Measurements from ENCODE around the gene TICAM1.
"Not testable (repeated sequence)": the region's sequence is repeated elsewhere in the genome, so short reads cannot be mapped to it uniquely, and the experiment has no call there.

The TICAM1 gene

DNA sequence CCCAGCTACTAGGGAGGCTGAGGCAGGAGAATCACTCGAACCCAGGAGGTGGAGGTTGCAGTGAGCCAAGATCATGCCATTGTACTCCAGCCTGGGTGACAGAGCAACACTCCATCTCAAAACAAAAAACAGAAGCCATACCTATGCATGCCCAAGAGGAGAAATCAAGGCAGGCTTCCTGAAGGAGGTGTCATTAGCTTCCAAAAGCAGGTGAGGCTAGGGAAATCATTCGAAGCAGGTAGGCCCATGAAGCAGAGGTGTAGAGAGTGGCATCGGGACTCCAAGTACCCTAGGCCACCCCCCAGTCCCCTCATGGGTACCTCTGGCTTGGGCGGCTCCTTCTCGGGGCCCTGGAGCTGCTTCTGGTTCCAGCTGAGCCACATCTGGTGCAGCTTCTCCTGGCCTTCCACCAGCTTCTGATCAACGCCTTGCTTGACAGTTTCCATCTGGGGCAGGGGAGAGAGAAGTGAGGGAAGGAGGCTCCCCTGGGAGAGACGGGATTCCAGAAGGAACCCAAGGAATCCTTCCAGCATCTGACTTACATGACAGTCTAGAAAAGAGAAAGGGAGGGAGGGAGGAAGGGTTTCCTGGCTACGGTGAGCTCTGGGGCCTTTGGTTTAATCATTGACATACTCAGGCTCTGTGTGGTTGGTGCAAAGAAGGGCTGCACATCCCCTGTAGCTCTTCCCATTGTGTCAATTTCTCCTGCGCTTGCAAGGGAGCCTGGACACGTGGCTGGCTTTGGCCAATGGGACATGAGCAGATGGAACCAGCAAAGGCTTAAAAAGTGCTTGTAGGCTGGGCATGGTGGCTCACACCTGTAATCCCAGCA, 13.1 kb upstream of the TICAM1 start:
- DNase-seq: no peak

DNA sequence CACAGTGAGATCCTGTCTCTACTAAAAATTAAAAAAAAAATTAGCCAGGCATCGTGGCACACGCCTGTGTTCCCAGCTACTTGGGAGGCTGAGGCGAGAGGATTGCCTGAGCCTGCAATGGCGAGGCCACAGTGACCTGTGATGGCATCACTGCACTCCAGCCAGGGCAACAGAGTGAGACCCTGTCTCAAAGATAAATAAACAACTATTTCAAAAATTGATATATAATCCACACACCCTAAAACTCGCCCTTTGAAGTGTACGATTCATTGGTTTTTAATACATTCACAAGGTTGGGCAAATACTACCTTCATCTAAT, 12.1 kb upstream of the TICAM1 start:
- DNase-seq: no peak

DNA sequence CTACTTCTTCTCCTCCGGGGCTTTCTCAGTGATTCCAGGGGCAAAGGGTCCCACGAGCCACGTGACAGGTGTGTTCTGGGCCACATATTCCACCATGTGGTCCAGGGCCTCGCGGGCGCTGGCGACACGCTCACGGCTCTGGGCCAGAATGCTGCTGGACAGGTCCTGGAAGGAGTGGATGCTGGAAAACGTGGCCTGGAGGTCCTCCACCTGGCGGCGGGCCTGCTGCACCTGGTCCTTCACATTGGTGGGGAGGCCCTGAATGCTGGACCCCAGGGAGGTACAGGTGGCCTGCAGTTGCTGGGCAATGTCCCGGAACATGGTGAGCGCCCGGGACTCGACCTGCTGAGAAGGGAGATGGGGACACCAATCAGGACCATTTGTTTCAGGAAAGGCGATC, 7.7 kb upstream of the TICAM1 start:
- DNase-seq: no peak

DNA sequence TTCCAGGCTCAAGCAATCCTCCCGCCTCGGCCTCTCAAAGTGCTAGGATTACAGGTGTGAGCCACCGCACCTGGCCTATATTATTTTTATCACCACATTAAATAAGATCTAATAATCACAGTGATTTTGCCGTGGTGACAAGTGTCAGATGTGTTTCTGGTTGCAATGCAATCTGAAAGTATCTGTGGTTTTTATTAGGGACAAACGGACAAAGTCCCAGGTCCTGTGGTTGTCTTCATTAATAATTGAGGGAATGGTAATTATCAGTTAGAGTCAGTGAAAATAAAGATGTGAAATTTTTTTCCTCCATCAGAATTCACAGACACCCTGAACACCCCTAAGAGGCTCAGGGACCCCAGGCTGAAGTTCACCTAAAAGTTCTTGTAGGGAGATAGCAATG, 1.3 kb upstream of the TICAM1 start:
- DNase-seq: no peak

DNA sequence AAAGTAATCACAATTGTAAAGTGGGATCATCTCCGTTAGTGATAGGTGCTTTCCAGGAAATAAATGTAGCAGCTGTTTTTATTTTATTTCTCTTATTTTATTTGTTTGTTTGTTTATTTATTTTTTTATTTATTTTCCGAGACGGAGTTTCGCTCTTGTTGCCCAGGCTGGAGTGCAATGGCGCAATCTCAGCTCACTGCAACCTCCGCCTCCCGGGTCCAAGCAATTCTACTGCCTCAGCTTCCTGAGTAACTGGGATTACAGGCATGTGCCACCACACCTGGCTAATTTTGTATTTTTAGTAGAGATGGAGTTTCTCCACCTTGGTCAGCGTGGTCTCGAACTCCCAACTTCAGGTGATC, 448 bp upstream of the TICAM1 start:
- DNase-seq: not testable (repeated sequence)

DNA sequence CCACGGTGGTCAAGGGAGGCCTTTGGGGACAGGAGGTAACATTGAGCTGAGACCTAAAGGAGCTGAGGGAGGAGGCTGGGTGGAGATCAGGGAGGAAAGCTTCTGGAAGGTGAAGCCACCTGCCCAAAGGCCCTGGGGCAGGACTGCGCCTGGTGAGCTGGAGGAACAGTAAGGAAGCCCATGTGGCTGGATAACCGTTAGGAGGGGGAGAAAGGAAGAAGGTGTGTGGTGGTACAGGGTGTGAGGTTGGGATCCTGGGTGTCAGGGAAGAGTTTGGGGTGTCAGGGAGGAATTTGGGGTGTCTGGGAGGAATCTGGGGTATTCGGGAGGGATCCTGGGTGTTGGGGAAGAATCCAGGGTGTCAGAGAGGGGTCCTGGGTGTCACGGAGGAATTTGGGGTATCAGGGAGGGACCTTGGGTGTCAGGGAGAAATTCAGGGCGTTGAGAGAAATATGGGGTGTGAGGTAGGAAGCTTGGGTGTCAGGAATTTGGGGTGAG, 695 bp downstream of the TICAM1 start:
- DNase-seq: no peak

DNA sequence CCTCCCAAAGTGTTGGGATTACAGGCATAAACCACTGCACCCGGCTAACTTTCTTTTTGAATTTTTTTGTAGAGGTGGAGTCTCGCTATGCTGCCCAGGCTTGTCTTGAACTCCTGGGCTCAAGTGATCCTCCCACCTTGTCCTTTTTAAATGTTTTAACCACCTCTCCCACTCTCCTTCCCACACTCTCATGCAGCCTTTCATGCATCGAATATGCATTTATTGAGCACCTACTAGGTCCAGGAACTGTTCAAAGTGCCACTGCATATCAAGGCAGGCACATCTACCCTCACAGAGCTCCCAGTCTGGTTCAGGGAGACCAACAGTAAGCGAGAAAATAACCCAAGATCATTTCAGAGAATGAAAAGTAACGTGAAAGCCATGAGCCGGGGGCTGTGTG, 1.2 kb downstream of the TICAM1 start:
- no peak for DNase-seq

DNA sequence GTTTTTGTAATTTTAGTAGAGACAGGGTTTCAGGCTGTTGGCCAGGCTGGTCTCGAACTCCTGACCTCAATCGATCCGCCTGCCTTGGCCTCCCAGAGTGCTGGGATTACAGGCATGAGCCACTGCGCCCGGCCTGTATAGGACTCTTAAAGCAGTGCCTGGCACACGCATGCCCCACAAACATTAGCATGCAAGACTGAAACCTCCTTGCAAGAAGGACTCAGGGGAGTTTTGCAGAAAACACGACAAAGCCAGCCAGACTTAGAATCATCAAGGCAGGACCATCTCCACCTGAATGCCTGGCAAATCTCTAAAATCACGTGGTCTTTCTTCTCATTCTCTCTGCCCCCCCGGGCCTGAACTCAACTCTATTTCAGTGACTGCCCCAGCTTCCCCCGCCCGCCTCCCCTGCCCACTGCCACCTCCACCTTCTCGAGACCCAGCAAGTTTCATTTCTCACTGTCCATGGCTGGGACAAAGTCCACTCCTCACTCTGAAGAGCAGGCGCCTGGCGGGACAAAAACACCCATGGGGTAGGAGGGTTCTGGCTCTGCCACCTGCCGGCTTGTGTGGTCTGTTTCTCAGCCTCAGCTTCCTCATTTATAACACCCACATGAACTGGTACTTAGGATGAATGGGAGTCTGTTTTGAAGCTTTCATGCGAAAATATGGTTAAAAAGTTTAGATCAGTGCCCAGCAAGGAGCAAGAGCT, 2.4 kb downstream of the TICAM1 start:
- DNase-seq: no peak

DNA sequence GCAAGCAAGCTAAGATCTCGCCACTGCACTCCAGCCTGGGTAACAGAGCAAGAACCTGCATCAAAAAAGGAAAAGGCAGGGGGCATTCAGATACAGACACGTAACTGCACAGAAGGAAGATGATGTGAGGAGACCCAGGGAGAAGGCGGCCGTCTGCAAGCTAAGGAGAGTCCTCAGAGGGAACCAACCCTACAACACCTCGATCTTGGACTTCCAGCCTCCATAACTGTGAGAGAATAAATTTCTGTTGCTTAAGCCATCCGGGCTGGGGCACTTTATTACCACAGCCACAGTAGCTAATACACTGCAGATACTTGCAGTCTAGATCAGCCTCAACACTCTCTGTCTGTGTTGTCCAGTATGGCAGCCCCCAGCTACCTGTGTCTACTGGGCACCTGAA, 7.9 kb downstream of the TICAM1 start:
- no peak for DNase-seq

DNA sequence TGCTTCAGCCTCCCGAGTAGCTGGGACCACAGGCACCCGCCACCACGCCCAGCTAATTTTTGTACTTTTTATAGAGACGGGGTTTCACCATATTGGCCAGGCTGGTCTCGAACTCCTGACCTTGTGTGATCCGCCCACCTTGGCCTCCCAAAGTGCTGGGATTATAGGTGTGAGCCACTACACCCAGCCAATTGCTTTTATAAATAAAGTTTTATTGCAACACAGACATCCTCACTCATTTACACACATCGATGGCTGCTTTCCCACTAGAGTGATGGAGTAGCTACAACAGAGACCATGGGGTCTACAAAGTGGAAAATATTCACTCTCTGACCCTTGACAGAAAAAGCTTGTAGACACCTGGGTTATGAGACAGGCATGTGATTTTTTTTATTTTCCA, 9.2 kb downstream of the TICAM1 start:
- DNase-seq: not testable (repeated sequence)

DNA sequence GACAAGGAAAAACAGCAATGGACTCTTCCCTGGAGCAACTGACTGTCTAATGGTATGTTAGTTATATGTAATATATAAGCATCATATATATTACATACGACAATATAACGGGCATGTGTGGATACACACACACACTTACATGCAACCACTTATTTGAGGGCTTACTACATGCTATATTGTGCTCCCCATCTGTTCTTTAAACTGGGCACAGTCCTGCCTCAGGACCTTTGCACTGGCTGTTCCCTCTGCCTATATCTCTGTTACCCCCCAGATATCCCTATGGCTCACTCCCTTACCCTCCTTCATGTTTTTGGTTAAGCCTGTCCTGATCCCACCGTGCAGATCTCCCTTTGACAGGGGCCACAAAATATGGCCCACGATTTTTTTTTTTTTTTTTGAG, 10.2 kb downstream of the TICAM1 start:
- DNase-seq: no peak

DNA sequence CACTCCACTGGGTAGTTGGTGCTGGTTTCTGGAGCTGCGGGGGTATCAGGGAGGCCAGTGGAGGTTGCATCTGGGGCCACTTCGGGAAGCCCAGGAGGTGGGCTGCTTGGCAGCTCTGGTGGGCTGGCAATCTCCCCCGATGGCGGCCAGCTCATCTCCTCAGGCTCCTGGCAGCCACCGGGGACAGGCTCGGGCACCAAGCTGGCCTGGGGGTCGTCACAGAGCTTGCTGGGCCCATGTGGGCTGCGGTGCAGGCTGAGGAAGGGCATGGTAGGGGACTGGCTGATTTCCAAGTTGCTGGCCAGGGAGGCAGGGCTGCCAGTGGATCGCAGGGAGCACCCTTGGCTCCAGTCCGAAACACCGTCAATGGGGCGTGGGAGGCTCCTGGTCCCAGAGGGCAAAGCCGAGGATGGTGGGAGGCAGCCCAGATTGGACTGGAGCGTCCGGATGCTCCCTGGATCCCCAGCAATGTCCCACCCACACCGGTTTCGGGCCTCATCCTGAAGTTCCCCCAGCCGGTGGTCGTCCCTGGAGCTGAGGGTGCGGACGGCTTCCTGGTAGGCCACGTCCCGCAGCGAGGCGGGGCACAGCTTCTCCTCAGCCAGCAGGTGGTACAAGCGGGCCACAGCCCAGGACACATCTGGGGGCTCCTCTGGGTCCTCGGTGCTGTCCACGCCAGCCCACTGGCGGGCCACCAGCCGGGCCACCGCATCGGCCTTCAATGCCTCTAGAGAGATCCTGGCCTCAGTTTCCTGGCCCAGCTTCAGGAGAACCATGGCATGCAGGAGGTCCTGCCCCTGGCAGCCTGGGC, 13.8 kb downstream of the TICAM1 start:
- no peak for DNase-seq

DNA sequence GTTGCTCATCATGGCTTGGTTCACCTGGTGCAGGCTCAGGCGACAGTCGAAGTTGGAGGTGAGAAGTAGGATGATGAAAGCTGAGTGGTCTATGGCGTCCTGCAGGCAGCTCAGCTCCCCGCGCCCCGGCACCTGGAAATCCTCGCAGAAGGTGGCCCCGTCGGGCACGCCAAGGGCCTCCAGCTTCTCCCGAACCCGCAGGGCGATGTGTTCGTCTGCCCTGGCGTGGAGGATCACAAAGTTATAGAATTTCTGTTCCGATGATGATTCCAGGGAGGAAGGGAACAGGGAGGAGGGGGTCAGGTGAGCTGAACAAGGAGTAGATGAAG, 14.6 kb downstream of the TICAM1 start:
- no peak for DNase-seq

DNA sequence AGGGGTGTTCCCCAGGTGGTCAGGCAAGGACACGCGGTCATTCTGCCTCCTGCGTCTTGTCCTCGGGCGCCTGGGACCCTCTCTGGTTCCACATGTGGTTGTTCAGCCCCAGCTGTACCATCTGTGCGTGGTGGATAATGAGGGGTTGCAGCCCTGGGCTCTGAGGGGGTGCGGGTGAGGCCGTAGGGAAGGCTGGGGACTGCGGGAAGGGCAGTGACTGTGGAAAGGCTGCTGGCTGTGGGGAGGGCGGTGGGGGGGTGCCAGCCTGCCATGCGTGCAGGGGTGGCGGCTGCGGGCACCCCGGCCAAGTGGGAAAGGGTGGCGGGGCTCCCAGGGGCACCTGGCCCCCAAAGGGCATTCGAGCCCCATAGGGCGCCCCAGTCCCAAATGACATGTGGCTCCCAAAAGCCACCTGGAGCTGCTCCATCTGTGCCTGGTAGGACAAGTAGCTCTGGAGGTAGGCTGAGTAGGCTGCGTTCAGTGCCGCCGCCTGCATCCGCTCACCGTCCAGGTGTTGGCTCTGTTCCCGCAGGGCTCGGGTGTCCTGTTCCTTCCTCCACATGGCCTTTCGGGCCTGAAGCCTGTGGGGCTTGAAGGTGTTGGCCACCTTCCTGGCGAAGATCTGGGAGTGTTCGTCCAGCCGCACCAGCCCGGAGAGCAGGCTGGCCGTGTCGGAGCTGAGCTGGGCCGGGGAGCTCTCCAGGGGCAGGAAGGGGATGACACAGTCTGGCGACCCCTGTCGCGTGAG, 15.1 kb downstream of the TICAM1 start:
- DNase-seq: no peak

DNA sequence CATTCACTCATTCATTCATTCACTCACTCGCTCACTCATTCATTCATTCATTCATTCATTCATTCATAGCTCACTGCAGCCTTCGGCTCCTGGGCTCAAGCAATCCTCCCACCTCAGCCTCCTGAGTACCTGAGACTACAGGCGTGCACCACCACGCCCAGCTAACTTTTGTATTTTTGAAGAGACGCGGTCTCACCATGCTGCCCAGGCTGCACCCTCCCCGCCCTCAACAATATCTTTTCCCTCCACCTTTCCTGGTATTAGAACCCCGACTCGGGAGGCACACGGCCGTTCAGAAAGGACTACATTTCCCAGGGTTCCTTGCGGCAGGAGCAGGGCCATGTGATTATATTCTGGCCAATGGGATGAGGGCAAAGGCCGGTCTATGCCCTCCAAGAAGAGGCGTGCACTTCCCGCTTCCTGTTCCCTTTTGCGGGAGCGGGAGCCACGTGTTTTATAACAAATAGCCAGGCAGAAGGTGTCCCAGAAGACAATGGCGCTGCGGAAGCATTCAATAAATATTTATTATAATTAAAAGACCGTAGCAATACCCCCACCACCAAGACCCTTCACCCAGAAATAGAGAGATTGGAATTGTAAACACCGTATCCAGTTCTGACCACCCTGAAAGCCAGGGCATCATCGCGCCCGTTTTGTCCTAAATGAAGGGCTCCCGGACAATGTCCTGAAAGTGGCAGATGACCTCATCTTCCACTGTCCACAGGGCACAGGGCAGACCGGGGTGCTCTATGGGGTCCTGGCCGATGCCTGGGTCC, 15.9 kb downstream of the TICAM1 start:
- peak; percentile 83 for DNase-seq

DNA sequence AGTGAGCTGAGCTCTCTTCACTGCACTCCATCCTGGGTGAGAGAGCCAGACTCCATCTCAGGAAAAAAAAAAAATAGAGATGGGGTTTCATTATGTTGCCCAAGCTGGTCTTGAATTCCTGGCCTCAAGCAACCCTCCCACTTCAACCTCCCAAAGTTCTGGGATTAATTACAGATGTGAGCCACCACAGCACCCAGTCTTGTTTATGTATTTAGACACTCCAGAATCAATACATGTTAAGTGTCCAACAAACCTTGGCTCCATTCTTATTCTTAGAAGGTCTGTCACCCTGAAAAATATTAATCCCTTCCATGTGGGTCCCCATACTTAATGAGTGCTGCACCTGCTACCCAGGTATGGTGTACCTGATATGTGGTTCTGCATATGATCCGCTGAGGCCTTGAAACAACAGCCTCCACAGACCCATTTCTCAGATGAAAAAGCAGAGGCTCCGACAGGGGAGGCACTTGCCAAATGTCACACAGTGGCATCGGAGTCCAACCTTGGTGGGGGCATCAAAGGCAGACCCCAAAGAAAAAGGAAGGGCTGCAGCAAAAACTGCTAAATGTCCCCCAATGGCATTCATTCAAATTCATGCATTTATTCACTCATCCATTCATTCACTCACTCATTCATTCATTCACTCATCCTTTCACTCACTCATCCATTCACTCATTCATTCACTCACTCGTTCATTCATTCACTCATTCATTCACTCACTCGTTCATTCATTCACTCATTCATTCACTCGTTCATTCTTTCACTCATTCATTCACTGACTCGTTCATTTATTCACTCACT, 16.7 kb downstream of the TICAM1 start:
- no peak for DNase-seq

DNA sequence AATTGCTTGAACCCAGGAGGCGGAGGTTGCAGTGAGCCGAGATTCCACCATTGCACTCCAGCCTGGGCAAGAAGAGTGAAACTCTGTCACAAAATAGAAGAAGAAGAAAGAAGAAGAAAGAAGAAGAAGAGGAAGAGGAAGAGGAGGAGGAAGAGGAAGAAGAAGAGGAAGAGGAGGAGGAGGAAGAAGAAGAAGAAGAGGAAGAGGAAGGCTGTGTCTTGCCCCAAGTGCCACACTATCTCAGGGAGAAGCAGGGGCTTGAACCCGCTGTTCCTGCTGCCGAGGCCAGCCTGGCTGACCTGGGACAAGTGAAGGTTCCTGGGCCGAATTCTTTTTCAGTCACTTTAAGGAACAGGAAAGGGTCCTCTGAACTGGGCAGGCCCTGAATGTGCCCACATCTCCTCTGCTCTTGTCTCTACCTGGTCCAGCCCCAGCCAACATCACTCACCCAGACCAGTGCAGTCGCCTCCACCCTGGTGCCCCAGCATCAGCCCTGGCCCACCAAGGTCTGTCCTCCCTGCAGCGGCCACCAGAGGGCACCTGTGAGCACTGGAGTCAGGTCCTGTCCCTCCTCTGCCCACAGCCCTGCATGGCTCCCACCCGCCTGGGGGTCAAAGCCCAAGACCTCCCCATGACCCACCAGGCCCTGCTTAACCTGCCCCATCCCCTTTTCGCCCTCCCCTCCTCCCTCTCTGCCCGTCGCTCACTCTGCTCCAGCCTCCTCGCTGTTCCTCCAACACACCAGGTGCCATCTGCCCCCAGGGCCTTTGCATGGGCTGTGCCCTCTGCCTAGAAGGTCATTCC, 20.0 kb downstream of the TICAM1 start:
- DNase-seq: peak; percentile 3

DNA sequence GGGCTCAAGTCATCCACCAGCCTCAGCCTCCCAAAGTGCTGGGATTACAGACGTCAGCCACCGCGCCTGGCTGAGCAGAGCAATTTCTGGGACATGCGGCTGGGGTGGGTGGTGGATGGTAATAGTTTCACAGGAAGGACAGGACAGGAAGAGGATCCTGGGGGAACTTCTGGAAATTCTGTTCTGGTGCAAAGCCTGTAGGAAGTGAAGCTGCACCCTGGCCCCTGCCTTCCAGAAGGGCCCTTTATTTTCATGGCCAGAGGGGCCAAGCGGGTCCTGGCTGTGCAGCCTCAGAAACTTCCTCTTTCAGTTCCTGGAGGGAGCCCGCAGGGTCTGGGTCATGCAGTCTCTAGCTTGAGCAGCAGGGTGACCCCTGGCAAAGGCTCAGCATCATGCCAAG, 24.3 kb downstream of the TICAM1 start:
- DNase-seq: no peak

DNA sequence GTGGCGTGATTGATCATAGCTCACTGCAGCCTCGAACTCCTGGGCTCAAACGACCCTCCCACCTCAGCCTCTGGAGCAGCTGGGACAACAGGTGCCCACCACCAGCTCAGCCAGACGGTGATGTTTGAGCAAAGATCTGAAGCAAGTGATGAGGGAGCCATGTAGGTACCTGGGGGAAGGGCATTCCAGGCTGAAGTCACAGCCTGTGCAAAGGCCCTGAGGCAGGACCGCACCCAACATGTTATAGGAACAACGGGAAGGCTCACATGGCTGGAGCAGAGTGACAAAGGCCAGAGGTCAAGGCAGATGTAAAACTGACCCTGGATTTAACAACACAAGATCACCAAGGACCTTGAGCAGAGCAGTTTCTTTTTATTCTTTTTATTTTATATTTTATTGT, 25.1 kb downstream of the TICAM1 start:
- DNase-seq: no peak

DNA sequence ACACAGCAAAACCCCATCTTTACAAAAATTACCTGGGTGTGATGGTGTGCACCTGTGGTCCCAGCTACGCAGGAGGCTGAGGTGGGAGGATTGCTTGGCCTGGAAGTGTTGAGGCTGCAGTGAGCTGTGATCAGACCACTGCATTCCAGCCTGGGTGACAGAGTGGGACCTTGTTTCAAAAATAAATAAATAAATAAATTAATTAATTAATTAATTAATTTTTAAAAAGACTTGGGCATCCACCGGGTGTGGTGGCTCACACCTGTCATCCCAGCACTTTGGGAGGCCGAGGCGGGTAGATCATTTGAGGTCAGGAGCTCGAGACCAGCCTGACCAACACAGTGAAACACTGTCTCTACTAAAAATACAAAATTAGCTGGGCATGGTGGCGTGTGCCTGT, 26.4 kb downstream of the TICAM1 start:
- DNase-seq: not testable (repeated sequence)

Data from NCI-H524 treated with DMSO at 0.1 percent for 48 hours (cell line).